Measurements from ENCODE around the gene CD72. TPM values are rescaled to one million over a fixed set of nuclear protein-coding genes. Genes with fewer than 3 reads are reported as not detected.

The CD72 gene
- 1 to 10 TPM; 1.7 to 3.0 (median 1.8) TPM for polyA plus RNA-seq

GRCh38 chr9:35618325-35618727 is at the start of gene CD72:
CD72 (minus strand) TSS chr9:35618413; CDS start chr9:35618303, 110 bp downstream.
- H3K27ac ChIP-seq (ENCODE audit: low read depth, low read length): no peak within 1 kb of the TSS
- WGBS, 3 donors: 62 to 78% (median 63%) methylated on average over 7 of the region's 7 CpGs

- WGBS, 3 donors: 95 to 97% (median 97%) methylated on average over 3 of the region's 3 CpGs
- H3K27ac ChIP-seq (ENCODE audit: low read depth, low read length): no peak overlapping the region
Observed at GRCh38 chr9:35667939-35668338, 49.7 kb upstream of the CD72 start.

GRCh38 chr9:35666549-35666948 is 48.3 kb upstream of the CD72 start:
- no peak overlapping the region for H3K27ac ChIP-seq (ENCODE audit: low read depth, low read length)
- 87 to 92% (median 89%) methylated on average over 5 of the region's 5 CpGs for WGBS, 3 donors

GRCh38 chr9:35666045-35666444 is 47.8 kb upstream of the CD72 start:
- H3K27ac ChIP-seq (ENCODE audit: low read depth, low read length): no peak overlapping the region

GRCh38 chr9:35665471-35665818 is 47.2 kb upstream of the CD72 start:
- WGBS, 3 donors: 19 to 33% (median 27%) methylated on average over 5 of the region's 5 CpGs
- no peak overlapping the region for H3K27ac ChIP-seq (ENCODE audit: low read depth, low read length)

More at GRCh38 chr9:35666045-35666444, 47.8 kb upstream of the CD72 start:
- WGBS, 3 donors: 55 to 88% (median 72%) methylated on average over 1 of the region's 1 CpG

- H3K27ac ChIP-seq (ENCODE audit: low read depth, low read length): no peak within 1 kb of the TSS
- 6% methylated on average over 58 of the region's 58 CpGs for WGBS, 3 donors
Observed at GRCh38 chr9:35664531-35665470, 46.6 kb upstream of the CD72 start, which contains the start of gene ARHGEF39. ARHGEF39 (minus strand) TSS chr9:35665195; CDS start chr9:35665169, 26 bp downstream.

GRCh38 chr9:35662437-35662836 is 44.2 kb upstream of the CD72 start:
- 82 to 89% (median 86%) methylated on average over 7 of the region's 7 CpGs for whole genome bisulfite sequencing, 3 donors
- no peak overlapping the region for H3K27ac ChIP-seq (ENCODE audit: low read depth, low read length)

- WGBS, 3 donors: 67 to 69% (median 68%) methylated on average over 3 of the region's 3 CpGs
- H3K27ac ChIP-seq (ENCODE audit: low read depth, low read length): no peak overlapping the region
Observed at GRCh38 chr9:35661756-35662350, 43.6 kb upstream of the CD72 start.

GRCh38 chr9:35660966-35661415 is 42.8 kb upstream of the CD72 start:
- 17 to 64% (median 53%) methylated on average over 9 of the region's 9 CpGs for WGBS, 3 donors
- H3K27ac ChIP-seq (ENCODE audit: low read depth, low read length): no peak overlapping the region

- no peak overlapping the region for H3K27ac ChIP-seq (ENCODE audit: low read depth, low read length)
- WGBS, 3 donors: 52 to 69% (median 60%) methylated on average over 3 of the region's 3 CpGs
Observed at GRCh38 chr9:35659340-35659739, 41.1 kb upstream of the CD72 start.

GRCh38 chr9:35658968-35659220 is 40.7 kb upstream of the CD72 start:
- 0 to 3% (median 2%) methylated on average over 2 of the region's 2 CpGs for WGBS, 3 donors
- no peak overlapping the region for H3K27ac ChIP-seq (ENCODE audit: low read depth, low read length)

GRCh38 chr9:35658137-35658967 is 40.1 kb upstream of the CD72 start, which contains the start of gene CCDC107:
CCDC107 (plus strand) TSS chr9:35658292; CDS start chr9:35658380, 88 bp downstream.
- 1% methylated on average over 56 to 67 of the region's 67 CpGs for WGBS, 3 donors

GRCh38 chr9:35657546-35658136 is 39.4 kb upstream of the CD72 start, which contains the start of gene RMRP:
RMRP (minus strand) TSS chr9:35658019.
- 0% methylated on average over 42 of the region's 42 CpGs for WGBS, 3 donors
- peak within 1 kb of the TSS; percentile 82 for H3K27ac ChIP-seq (ENCODE audit: low read depth, low read length)

More at GRCh38 chr9:35658137-35658967, 40.1 kb upstream of the CD72 start, which contains the start of gene CCDC107:
- H3K27ac ChIP-seq (ENCODE audit: low read depth, low read length): peak within 1 kb of the TSS; percentile 82

- 22 to 33% (median 32%) methylated on average over 25 of the region's 25 CpGs for WGBS, 3 donors
- peak overlapping the region; percentile 13 for H3K27ac ChIP-seq (ENCODE audit: low read depth, low read length)
Observed at GRCh38 chr9:35656831-35657545, 38.8 kb upstream of the CD72 start.

GRCh38 chr9:35656348-35656747 is 38.1 kb upstream of the CD72 start:
- no peak overlapping the region for H3K27ac ChIP-seq (ENCODE audit: low read depth, low read length)
- 72 to 82% (median 77%) methylated on average over 17 of the region's 17 CpGs for WGBS, 3 donors

GRCh38 chr9:35653611-35654010 is 35.4 kb upstream of the CD72 start:
- WGBS, 3 donors: 93 to 96% (median 94%) methylated on average over 2 of the region's 2 CpGs
- no peak overlapping the region for H3K27ac ChIP-seq (ENCODE audit: low read depth, low read length)

- 82 to 91% (median 89%) methylated on average over 8 of the region's 8 CpGs for WGBS, 3 donors
- no peak overlapping the region for H3K27ac ChIP-seq (ENCODE audit: low read depth, low read length)
Observed at GRCh38 chr9:35652829-35653209, 34.6 kb upstream of the CD72 start.

All from adipose tissue (tissue), 3 donors.